Stromal cell of bone marrow (primary cell): ENCODE results near the gene NDUFB7.
"Not testable (repeated sequence)": the region's sequence is repeated elsewhere in the genome, so short reads cannot be mapped to it uniquely, and the experiment has no call there.

Experiments used
- DNase-seq: peaks from one replicate; pipeline ENCODE4 v3.0.0-alpha.2; 2012; ENCODE audit warnings: low read depth

NDUFB7 gene

GRCh38 chr19:14571695-14572490 lies at the start of gene NDUFB7:
Gene NDUFB7, minus strand, starts transcription at chr19:14572066. Its CDS starts 66 bp downstream, at chr19:14572000.
- peak; percentile 88 for DNase-seq

- no peak for DNase-seq
Observed at GRCh38 chr19:14619404-14619803, 47.5 kb upstream of the NDUFB7 start.

GRCh38 chr19:14616407-14616806 lies 44.5 kb upstream of the NDUFB7 start:
- no peak for DNase-seq

- no peak for DNase-seq
Observed at GRCh38 chr19:14615623-14616022, 43.8 kb upstream of the NDUFB7 start.

- no peak for DNase-seq
Observed at GRCh38 chr19:14614099-14614412, 42.2 kb upstream of the NDUFB7 start.

GRCh38 chr19:14613399-14614098 lies 41.7 kb upstream of the NDUFB7 start:
- not testable (repeated sequence) for DNase-seq

- DNase-seq, result no peak
Observed at GRCh38 chr19:14612657-14613056, 40.8 kb upstream of the NDUFB7 start.

- DNase-seq, result not testable (repeated sequence)
Observed at GRCh38 chr19:14612242-14612641, 40.4 kb upstream of the NDUFB7 start.

- no peak for DNase-seq
Observed at GRCh38 chr19:14611051-14611450, 39.2 kb upstream of the NDUFB7 start.

- DNase-seq, result no peak
Observed at GRCh38 chr19:14606627-14607026, 34.8 kb upstream of the NDUFB7 start.

GRCh38 chr19:14603990-14604387 lies 32.1 kb upstream of the NDUFB7 start:
- no peak for DNase-seq

- DNase-seq, result no peak
Observed at GRCh38 chr19:14599548-14600147, 27.8 kb upstream of the NDUFB7 start.

GRCh38 chr19:14595558-14595957 lies 23.7 kb upstream of the NDUFB7 start:
- DNase-seq, result no peak

- DNase-seq, result not testable (repeated sequence)
Observed at GRCh38 chr19:14589433-14589832, 17.6 kb upstream of the NDUFB7 start.

GRCh38 chr19:14585187-14585586 lies 13.3 kb upstream of the NDUFB7 start:
- DNase-seq, result peak; percentile 35

- not testable (repeated sequence) for DNase-seq
Observed at GRCh38 chr19:14584372-14584771, 12.5 kb upstream of the NDUFB7 start.

GRCh38 chr19:14582894-14583340 lies 11.1 kb upstream of the NDUFB7 start, which contains the start of gene CLEC17A:
Gene CLEC17A, plus strand, starts transcription at chr19:14583084. Its CDS starts 77 bp downstream, at chr19:14583161.
- DNase-seq, result no peak

GRCh38 chr19:14580623-14581237 lies 8.9 kb upstream of the NDUFB7 start:
- no peak for DNase-seq

GRCh38 chr19:14577885-14578427 lies 6.1 kb upstream of the NDUFB7 start:
- no peak for DNase-seq

- DNase-seq, result no peak
Observed at GRCh38 chr19:14577264-14577663, 5.4 kb upstream of the NDUFB7 start.

GRCh38 chr19:14576363-14576762 lies 4.5 kb upstream of the NDUFB7 start:
- no peak for DNase-seq

- no peak for DNase-seq
Observed at GRCh38 chr19:14575428-14575980, 3.6 kb upstream of the NDUFB7 start.
